ENCODE data around the gene CAVIN3.

The CAVIN3 gene

GRCh38 chr11:6269994-6270393, 50.3 kb downstream of the CAVIN3 start:
- H3K4me3 ChIP-seq = no peak overlapping the region
- no peaks in the 10 kb centered on the region for H3K9me3 ChIP-seq
- no peaks in the 10 kb centered on the region for H3K36me3 ChIP-seq
- H3K4me1 ChIP-seq = peaks cover 0 to 8% (median 5%) of the 10 kb centered on the region in 4 donors
- intact Hi-C loops (cut with DNase I; ENCODE audit: low total_unique reads) = no loop called here
- peaks cover 0 to 9% of the 10 kb centered on the region in 2 donors for H3K27me3 ChIP-seq
- H3K27ac ChIP-seq = no peak overlapping the region
- TF ChIP-seq CTCF (IDR thresholded peaks at IDR 0.05) = no peak
- no peak for DNase-seq

Data from tibial artery (tissue), 4 donors.